ENCODE results near the gene SLC6A7.

The SLC6A7 gene

DNA sequence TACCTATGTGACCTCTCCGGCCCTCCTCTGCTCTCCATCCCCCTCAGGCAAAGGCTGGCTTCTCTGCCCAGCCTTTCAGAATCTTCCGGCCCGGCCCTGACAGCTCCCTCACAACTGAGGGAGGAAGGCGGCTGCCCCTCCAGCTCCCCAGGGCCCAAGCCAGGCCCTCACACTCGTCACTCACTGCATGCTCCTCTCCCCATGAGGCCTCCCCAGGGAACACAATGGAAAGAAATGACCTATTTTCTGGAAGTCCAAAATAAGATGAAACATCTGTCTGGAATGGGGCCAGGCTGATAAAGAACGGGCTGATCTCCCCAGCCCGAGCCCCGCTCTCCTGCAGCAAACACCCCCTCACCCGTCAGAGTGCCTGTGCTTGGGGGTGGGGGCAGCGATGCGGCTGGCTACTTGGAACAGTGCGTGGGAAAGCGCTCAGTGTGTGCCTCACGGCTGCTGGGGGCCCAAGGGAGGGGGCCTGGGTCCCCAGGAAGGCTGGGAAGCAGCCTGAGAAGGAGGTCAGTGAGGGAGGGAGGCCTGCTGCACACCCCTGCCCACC, 45.5 kb upstream of the SLC6A7 start:
- peak; percentile 65 for DNase-seq (ENCODE audit: low read depth)
- TF ChIP-seq, protein P1, sequence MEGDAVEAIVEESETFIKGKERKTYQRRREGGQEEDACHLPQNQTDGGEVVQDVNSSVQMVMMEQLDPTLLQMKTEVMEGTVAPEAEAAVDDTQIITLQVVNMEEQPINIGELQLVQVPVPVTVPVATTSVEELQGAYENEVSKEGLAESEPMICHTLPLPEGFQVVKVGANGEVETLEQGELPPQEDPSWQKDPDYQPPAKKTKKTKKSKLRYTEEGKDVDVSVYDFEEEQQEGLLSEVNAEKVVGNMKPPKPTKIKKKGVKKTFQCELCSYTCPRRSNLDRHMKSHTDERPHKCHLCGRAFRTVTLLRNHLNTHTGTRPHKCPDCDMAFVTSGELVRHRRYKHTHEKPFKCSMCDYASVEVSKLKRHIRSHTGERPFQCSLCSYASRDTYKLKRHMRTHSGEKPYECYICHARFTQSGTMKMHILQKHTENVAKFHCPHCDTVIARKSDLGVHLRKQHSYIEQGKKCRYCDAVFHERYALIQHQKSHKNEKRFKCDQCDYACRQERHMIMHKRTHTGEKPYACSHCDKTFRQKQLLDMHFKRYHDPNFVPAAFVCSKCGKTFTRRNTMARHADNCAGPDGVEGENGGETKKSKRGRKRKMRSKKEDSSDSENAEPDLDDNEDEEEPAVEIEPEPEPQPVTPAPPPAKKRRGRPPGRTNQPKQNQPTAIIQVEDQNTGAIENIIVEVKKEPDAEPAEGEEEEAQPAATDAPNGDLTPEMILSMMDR (conservative IDR thresholded peaks at IDR 0.05; ENCODE audit: low read length): no peak
- peak overlapping the region; percentile 36 for H3K4me3 ChIP-seq (ENCODE audit: low read length)

DNA sequence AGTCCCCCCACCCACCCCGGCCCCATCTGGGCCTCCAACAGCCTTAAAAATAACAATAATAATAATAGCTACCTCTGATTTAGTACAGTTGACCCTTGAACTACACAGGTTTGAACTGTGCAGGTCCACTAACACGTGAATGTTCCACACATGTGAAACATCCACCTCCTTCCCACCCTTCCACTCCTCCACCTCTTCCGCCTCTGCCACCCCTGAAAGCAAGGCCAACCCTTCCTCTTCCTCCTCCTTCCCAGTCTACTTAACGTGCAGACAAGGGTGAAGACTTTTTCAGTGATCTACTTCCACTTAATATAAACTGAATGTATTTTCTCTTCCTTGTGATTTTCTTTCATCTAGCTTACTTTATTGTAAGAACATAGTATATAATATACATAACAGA, 45.0 kb upstream of the SLC6A7 start:
- DNase-seq (ENCODE audit: low read depth): no peak
- peak overlapping the region; percentile 36 for H3K4me3 ChIP-seq (ENCODE audit: low read length)
- TF ChIP-seq, protein P1 (conservative IDR thresholded peaks at IDR 0.05; ENCODE audit: low read length): no peak

DNA sequence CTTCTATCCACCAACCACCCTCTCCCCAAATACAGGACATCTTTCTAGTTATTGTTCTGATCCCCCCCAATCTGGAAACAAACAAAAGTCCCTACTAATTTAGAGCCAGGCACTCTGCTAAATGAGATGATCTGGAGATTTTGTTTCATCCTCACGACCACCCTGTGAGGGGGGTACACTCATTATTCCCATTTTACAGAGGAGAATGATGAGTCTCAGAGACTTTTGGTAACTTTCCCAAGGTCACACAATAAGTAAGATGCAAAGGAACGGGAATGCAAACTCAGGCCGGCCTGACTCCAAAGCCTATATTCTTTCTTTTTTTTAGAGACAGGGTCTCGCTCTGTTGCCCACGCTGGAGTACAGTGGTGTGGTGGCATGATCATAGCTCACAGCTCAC, 43.6 kb upstream of the SLC6A7 start:
- no peak overlapping the region for H3K4me3 ChIP-seq (ENCODE audit: low read length)
- no peak for DNase-seq (ENCODE audit: low read depth)
- TF ChIP-seq, protein P1 (conservative IDR thresholded peaks at IDR 0.05; ENCODE audit: low read length): no peak

DNA sequence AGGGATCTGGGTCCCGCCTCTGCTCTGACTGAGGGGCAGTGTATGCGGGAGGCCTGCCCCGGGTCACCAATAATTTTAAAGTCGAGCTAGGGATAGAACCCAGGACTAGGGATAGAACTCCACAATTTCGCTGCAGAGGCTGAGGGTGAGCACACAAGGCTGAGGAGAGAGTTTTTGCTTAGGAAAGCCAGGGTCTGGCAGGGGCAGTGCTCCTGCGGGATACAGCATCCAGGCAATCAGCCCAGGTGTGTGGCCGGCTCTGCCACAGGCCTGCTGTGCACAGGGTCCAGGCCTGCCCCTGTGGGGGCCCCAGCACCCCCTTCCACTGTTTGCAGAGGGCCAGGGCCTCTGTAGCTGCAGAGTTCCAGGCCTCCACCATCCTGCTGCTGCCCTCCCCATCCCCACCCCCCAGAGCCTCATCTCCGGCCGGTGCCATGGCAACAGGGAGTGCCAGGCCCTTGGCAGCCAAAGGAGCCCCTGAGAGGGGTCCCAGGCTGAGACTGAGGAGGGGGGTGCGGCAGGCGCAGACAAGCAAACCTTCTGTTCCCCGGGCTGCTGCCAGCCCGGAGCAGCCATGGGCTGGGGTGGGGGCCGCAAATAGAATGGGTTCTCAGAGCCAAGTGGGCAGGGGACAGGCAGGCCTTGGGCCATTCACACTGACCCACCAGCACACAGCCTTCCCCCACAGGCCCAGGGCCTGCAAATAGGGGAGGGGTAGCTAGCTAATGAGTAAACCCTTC, 42.8 kb upstream of the SLC6A7 start:
- no peak overlapping the region for H3K4me3 ChIP-seq (ENCODE audit: low read length)
- DNase-seq (ENCODE audit: low read depth): no peak
- TF ChIP-seq, protein P1 (conservative IDR thresholded peaks at IDR 0.05; ENCODE audit: low read length): no peak

DNA sequence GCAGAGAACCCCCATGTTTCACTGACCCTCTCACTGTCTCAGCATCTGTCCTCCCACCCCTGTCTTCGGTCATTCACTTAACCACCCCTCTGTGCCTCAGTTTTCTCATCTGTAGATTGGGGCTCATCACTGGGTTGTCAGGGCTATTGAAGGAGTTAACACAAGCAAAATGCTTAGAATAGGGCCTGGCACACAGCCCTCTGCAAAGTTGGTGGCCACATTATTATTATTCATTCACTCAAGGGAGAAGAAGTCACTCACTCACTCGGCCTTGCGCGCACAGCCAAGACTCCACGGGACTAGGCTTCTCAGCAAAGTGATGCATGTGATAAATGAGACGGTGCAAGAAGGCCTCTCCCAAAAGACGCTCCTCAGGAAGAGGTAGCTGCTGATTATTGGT, 42.2 kb upstream of the SLC6A7 start:
- no peak overlapping the region for H3K4me3 ChIP-seq (ENCODE audit: low read length)
- DNase-seq (ENCODE audit: low read depth): no peak
- TF ChIP-seq, protein P1 (conservative IDR thresholded peaks at IDR 0.05; ENCODE audit: low read length): no peak

DNA sequence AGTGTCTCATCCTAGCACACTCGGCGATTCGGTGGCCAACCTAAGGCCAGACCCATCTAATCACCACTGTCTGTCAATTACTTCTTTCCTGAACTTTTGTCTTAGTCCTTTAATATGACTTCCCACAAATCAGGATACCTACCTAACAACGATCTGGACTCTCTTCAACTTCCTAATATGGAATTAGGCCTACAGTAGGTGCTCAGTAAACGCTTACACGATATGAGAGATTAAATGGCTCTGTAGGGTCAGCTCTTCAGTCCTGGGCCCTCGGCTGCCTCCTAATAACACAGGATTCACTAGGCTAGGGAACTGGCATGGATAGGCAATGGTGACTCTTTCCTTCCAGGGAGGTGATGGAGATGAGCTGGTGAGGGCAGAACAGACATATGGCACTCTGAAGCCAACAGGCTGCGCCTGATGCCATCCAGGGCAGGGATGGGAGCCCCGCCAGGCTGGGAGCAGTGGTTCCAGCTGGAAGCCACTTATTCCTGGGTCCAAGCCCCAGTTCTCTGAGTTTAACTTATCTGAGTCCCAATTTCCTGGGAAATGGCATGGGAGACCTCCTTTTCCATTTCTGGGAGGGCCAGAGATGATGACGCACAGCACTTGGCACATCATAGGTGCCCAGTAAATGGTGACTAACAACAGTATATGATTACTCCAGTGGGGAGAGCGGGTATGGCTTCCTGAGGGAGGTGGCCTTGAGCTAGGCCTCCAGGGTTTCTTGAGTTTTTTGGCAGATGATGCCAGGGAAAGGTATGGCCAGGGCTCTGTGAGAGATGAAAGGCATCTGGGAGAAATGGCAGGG, 41.5 kb upstream of the SLC6A7 start:
- no peak for DNase-seq (ENCODE audit: low read depth)
- H3K4me3 ChIP-seq (ENCODE audit: low read length): no peak overlapping the region
- TF ChIP-seq, protein P1 (conservative IDR thresholded peaks at IDR 0.05; ENCODE audit: low read length): no peak
